ENCODE data around the gene CHST12. TPM values are rescaled to one million over a fixed set of nuclear protein-coding genes. Genes with fewer than 3 reads are reported as not detected.
"Not testable (repeated sequence)": the region's sequence is repeated elsewhere in the genome, so short reads cannot be mapped to it uniquely, and the experiment has no call there.

Gene CHST12
- polyA plus RNA-seq, 2 of the 4 experiments (the other 2 are of a cell fraction), result 5.6 to 12.0 TPM

- peak overlapping the region; percentile 39; the same call in 1 of the 3 replicates for H3K4me3 ChIP-seq
- H3K27ac ChIP-seq, result peak overlapping the region; percentile 84 to 88
- FAIRE-seq, result no peak
Measured at GRCh38 chr7:2452074-2452507, 48.7 kb downstream of the CHST12 start.

GRCh38 chr7:2452643-2453270, 49.3 kb downstream of the CHST12 start:
- CTCF ChIA-PET, result interaction anchor here (0.7 to 14.3 kb wide), 25 partner anchors 12 to 266 kb away, joined by 3 to 275 read pairs (median 8); no protein-coding TSS in a partner anchor
- no peak for TF ChIP-seq BCL3 (IDR thresholded peaks at IDR 0.05)
- no peak for TF ChIP-seq MAZ (IDR thresholded peaks at IDR 0.05; ENCODE audit: borderline replicate concordance, low read depth, low read length)
- TF ChIP-seq HES2 (IDR thresholded peaks at IDR 0.05), result no peak
- no peak for TF ChIP-seq HOXA7 (CRISPR knock-in tag; IDR thresholded peaks at IDR 0.05)
- TF ChIP-seq USF2 (IDR thresholded peaks at IDR 0.05), result no peak
- no peak for TF ChIP-seq ELK1 (IDR thresholded peaks at IDR 0.05; ENCODE audit: low read depth, low read length)
- H3K9me3 ChIP-seq, result no peaks in the 10 kb centered on the region
- FAIRE-seq, result no peak
- POLR2A ChIA-PET, result interaction anchor here (0.8 kb wide), 1 partner anchor 16 kb away, joined by 3 read pairs; no protein-coding TSS in a partner anchor
- H3K4me2 ChIP-seq, result no peak overlapping the region
- no peak for ATAC-seq
- 95% methylated on average over 7 of the region's 8 CpGs for WGBS (ENCODE audit: missing lambda C conversion rate)
- H3K4me1 ChIP-seq, result peaks cover 11% of the 10 kb centered on the region
- no peak for DNase-seq (ENCODE audit: low read depth in 1 of 2, low spot score in 1 of 2)
- peak overlapping the region in 1 of 2 experiments; percentile 88; a peak in 2 of 6 replicates for H3K27ac ChIP-seq
- no peak overlapping the region for H3K4me3 ChIP-seq

More at GRCh38 chr7:2452074-2452507, 48.7 kb downstream of the CHST12 start:
- peak; percentile 54 to 61 for ATAC-seq
- ChIA-PET CTCF (interaction anchor here (0.6 to 14.3 kb wide), 35 partner anchors 12 to 878 kb away, joined by 3 to 275 read pairs (median 5); no protein-coding TSS in a partner anchor), POLR2A (interaction anchor here (0.6 to 0.8 kb wide), 2 partner anchors 17 to 179 kb away, joined by 3 to 15 read pairs; no protein-coding TSS in a partner anchor)
- no peak for DNase-seq (ENCODE audit: low read depth in 1 of 2, low spot score in 1 of 2)
- peak overlapping the region; percentile 100 for H3K4me2 ChIP-seq
- TF ChIP-seq ZNF302 (CRISPR knock-in tag; IDR thresholded peaks at IDR 0.05) (no peak), EHMT2 (IDR thresholded peaks at IDR 0.05; ENCODE audit: low read depth) (no peak), TP53 (CRISPR knock-in tag; IDR thresholded peaks at IDR 0.05) (no peak), E2F6 (IDR thresholded peaks at IDR 0.05; ENCODE audit: borderline replicate concordance, low read depth) (no peak), ESRRA (IDR thresholded peaks at IDR 0.05; ENCODE audit: borderline replicate concordance, low read length) (no peak), USF2 (IDR thresholded peaks at IDR 0.05) (no peak), PHF8 (IDR thresholded peaks at IDR 0.05; ENCODE audit: borderline replicate concordance, low read depth) (no peak), HEYL (CRISPR knock-in tag; IDR thresholded peaks at IDR 0.05) (no peak)
- H3K9me3 ChIP-seq, result no peaks in the 10 kb centered on the region
- 41% methylated on average over 8 of the region's 16 CpGs for WGBS (ENCODE audit: missing lambda C conversion rate)
- H3K4me1 ChIP-seq, result peaks cover 11% of the 10 kb centered on the region

- H3K4me3 ChIP-seq, result not testable (repeated sequence)
- WGBS (ENCODE audit: missing lambda C conversion rate), result 84% methylated on average over 3 of the region's 3 CpGs
Measured at GRCh38 chr7:2453849-2454248, 50.4 kb downstream of the CHST12 start.

More at GRCh38 chr7:2453849-2454248, 50.4 kb downstream of the CHST12 start:
- ATAC-seq; H3K27ac ChIP-seq; DNase-seq (ENCODE audit: low read depth in 1 of 2, low spot score in 1 of 2); FAIRE-seq; H3K9me3 ChIP-seq; POLR2A ChIA-PET; H3K4me2 ChIP-seq: not testable (repeated sequence)
- H3K4me1 ChIP-seq, result peaks cover 11% of the 10 kb centered on the region
- CTCF ChIA-PET, result interaction anchor here (0.6 to 14.3 kb wide), 7 partner anchors 11 to 228 kb away, joined by 3 to 275 read pairs (median 3); no protein-coding TSS in a partner anchor

Measured in A549 (cell line).